HepG2 (cell line): ENCODE measurements around the gene RABEP1. TPM values are rescaled to one million over a fixed set of nuclear protein-coding genes. Genes with fewer than 3 reads are reported as not detected.

Experiments
- ATAC-seq: fragments of 200-7000 bp; cut with Tn5 transposase; 3 replicates; pipeline ENCODE4 v1.9.1; 2020; ENCODE audit warnings: mild to moderate bottlenecking, moderate library complexity
- BruUV-seq: library from RNA; stranded (reverse); fragments of 400-500 nt; replicated peaks from 2 replicates; lab custom pipeline; 2021; lab: Mats Ljungman, UMichigan
- CTCF ChIA-PET: fragments of 300-600 bp; formaldehyde crosslinking; extraction: SDS; loops from one replicate; lab custom pipeline; 2021; ENCODE audit warnings: low total read pairs, inconsistent platforms, low intra/inter-chr PET ratio; lab: Yijun Ruan, JAX
- POLR2A ChIA-PET: fragments of 350-600 bp; sonication (Branson Sonifier 250); formaldehyde crosslinking; loops from one replicate; lab custom pipeline; 2020; ENCODE audit warnings: antibody characterized with exemption, inconsistent platforms; lab: Yijun Ruan, JAX
- DNase-seq: peaks from one replicate; pipeline ENCODE4 v3.0.0-alpha.2; 2015; ENCODE audit warnings: low spot score
- FAIRE-seq: peaks from 3 replicates; lab custom pipeline; 2011; peaks lifted over from hg19 to GRCh38; lab: Jason Lieb, UNC
- H2AFZ ChIP-seq: one replicate; pipeline ENCODE4 v1.6.1; 2011; ENCODE audit warnings: low read length, inconsistent platforms
- H3K27ac ChIP-seq: fragments of 300-600 bp; 3 replicates; pipeline ENCODE4 v1.8.0; 2011; ENCODE audit warnings: mixed run types, mild to moderate bottlenecking, mixed read lengths, low read length, inconsistent platforms; ENCODE audit not compliant: insufficient read depth; ENCODE audit errors: extremely low read length
- H3K27me3 ChIP-seq, 2 experiments: fragments of 200-600 bp in 1 of 2; 2 replicates in 1 of 2; 3 replicates in 1 of 2; pipeline versions ENCODE4 v1.6.0 to v1.8.0; 2011; ENCODE audit warnings: low read length in 2 of 2, mild to moderate bottlenecking in 2 of 2, moderate library complexity in 2 of 2, inconsistent platforms in 1 of 2; ENCODE audit not compliant: insufficient read depth in 2 of 2, control insufficient read depth in 1 of 2
- H3K36me3 ChIP-seq, 2 experiments: fragments of 200-600 bp in 1 of 2; replicated peaks in 1 of 2; 2 replicates in 1 of 2; 3 replicates in 1 of 2; pipeline versions ENCODE4 v1.5.1 to v1.8.0; 2011; ENCODE audit warnings: low read length in 2 of 2, inconsistent platforms in 1 of 2; ENCODE audit not compliant: insufficient read depth in 2 of 2, control insufficient read depth in 1 of 2
- H3K4me1 ChIP-seq: 2 replicates; pipeline ENCODE4 v1.5.1; 2012; ENCODE audit warnings: low read length, inconsistent platforms; ENCODE audit not compliant: insufficient read depth
- H3K4me2 ChIP-seq: 2 replicates; pipeline ENCODE4 v1.6.0; 2011; ENCODE audit warnings: low read depth, low read length, inconsistent platforms
- H3K4me3 ChIP-seq, 3 experiments: fragments of 200-600 bp in 1 of 3; sonication (generic), shearing (Covaris generic) in 1 of 3; replicated peaks in 1 of 3; 2 replicates each; pipeline ENCODE4 v1.5.1; 2011 to 2016; ENCODE audit warnings: low read length in 3 of 3, inconsistent platforms in 2 of 3, low read depth in 2 of 3, mild to moderate bottlenecking in 2 of 3, control low read depth in 1 of 3, mixed read lengths in 1 of 3; ENCODE audit not compliant: insufficient read depth in 1 of 3
- H3K79me2 ChIP-seq: one replicate; pipeline ENCODE4 v1.6.1; 2011; ENCODE audit warnings: low read length, inconsistent platforms; ENCODE audit not compliant: insufficient read depth
- H3K9ac ChIP-seq: 2 replicates; pipeline ENCODE4 v1.6.0; 2011; ENCODE audit warnings: mild to moderate bottlenecking, low read depth, low read length, inconsistent platforms; ENCODE audit not compliant: insufficient read depth
- H3K9me3 ChIP-seq: 2 replicates; pipeline ENCODE4 v1.5.1; 2012; ENCODE audit warnings: mild to moderate bottlenecking, low read length
- H4K20me1 ChIP-seq: 2 replicates; pipeline ENCODE4 v1.6.0; 2011; ENCODE audit warnings: inconsistent platforms, mild to moderate bottlenecking, low read length, moderate library complexity; ENCODE audit not compliant: insufficient read depth
- CCDC6 ChIP-seq: sonication (generic); formaldehyde crosslinking; IDR thresholded peaks from 2 replicates; pipeline ENCODE4 v1.8.1; 2022; ENCODE audit warnings: mild to moderate bottlenecking, missing genetic modification reagents, moderate library complexity
- FIP1L1 ChIP-seq: fragments of 200-400 bp; formaldehyde crosslinking; IDR thresholded peaks from 2 replicates; pipeline ENCODE4 v1.6.1; 2018; ENCODE audit warnings: low read depth, mild to moderate bottlenecking, low read length, moderate library complexity, borderline replicate concordance; ENCODE audit not compliant: insufficient read depth
- GZF1 ChIP-seq: sonication (generic); formaldehyde crosslinking; IDR thresholded peaks from 2 replicates; pipeline ENCODE4 v1.5.1; 2020; ENCODE audit warnings: mild to moderate bottlenecking, missing genetic modification reagents
- HNF4G ChIP-seq, 2 experiments: sonication (generic) in 1 of 2; formaldehyde crosslinking in 1 of 2; IDR thresholded peaks; 2 replicates each; pipeline versions ENCODE4 v1.4.0 to v1.6.1; 2011 to 2020; ENCODE audit warnings: borderline replicate concordance in 2 of 2, low read depth in 2 of 2, mild to moderate bottlenecking in 2 of 2, low read length in 1 of 2, missing genetic modification reagents in 1 of 2, moderate library complexity in 1 of 2
- IRF2 ChIP-seq: IDR thresholded peaks from 2 replicates; pipeline ENCODE4 v1.6.1; 2018; ENCODE audit warnings: missing genetic modification reagents, missing compliant biosample characterization
- KDM4B ChIP-seq: sonication (generic); formaldehyde crosslinking; IDR thresholded peaks from 2 replicates; pipeline ENCODE4 v1.4.0; 2020; ENCODE audit warnings: missing genetic modification reagents
- MEIS2 ChIP-seq: sonication (generic); formaldehyde crosslinking; IDR thresholded peaks from 2 replicates; pipeline ENCODE4 v1.9.0; 2021; ENCODE audit warnings: mild to moderate bottlenecking, missing genetic modification reagents
- NFIB ChIP-seq: sonication (generic); formaldehyde crosslinking; IDR thresholded peaks from 2 replicates; pipeline ENCODE4 v1.9.0; 2021; ENCODE audit warnings: missing genetic modification reagents, mild to moderate bottlenecking, borderline replicate concordance
- POLR2AphosphoS5 ChIP-seq: IDR thresholded peaks from 2 replicates; pipeline ENCODE4 v1.6.1; 2012; ENCODE audit warnings: low read depth, low read length
- PPARG ChIP-seq: conservative IDR thresholded peaks from 2 replicates; pipeline ENCODE4 v1.6.1; 2016; ENCODE audit warnings: missing biosample characterization, missing genetic modification reagents
- SAFB2 ChIP-seq: sonication (generic); formaldehyde crosslinking; IDR thresholded peaks from 2 replicates; pipeline ENCODE4 v1.5.1; 2020; ENCODE audit warnings: missing genetic modification reagents, low read depth, mild to moderate bottlenecking, borderline replicate concordance
- SIN3A ChIP-seq: IDR thresholded peaks from 2 replicates; pipeline ENCODE4 v1.6.1; 2011; ENCODE audit warnings: low read depth, mild to moderate bottlenecking, control low read depth, low read length, borderline replicate concordance
- SMAD9 ChIP-seq: sonication (generic); formaldehyde crosslinking; IDR thresholded peaks from 2 replicates; pipeline ENCODE4 v1.5.1; 2020; ENCODE audit warnings: mild to moderate bottlenecking, missing genetic modification reagents
- SRSF1 ChIP-seq: fragments of 200-400 bp; formaldehyde crosslinking; optimal IDR thresholded peaks from 2 replicates; pipeline ENCODE3; 2017; ENCODE audit warnings: mild to moderate bottlenecking, low read depth, low read length, moderate library complexity
- SYNCRIP ChIP-seq: fragments of 200-400 bp; formaldehyde crosslinking; IDR thresholded peaks from 2 replicates; pipeline ENCODE4 v1.6.1; 2018; ENCODE audit warnings: mild to moderate bottlenecking, low read depth, low read length; ENCODE audit not compliant: insufficient read depth
- ZNF530 ChIP-seq: sonication (generic); formaldehyde crosslinking; IDR thresholded peaks from 2 replicates; pipeline ENCODE4 v1.5.0; 2020; ENCODE audit warnings: low read depth, mild to moderate bottlenecking, missing genetic modification reagents
- ZNF687 ChIP-seq: sonication (generic); formaldehyde crosslinking; IDR thresholded peaks from 2 replicates; pipeline ENCODE4 v1.5.1; 2020; ENCODE audit warnings: mild to moderate bottlenecking, missing genetic modification reagents, moderate library complexity
- ZNF775 ChIP-seq: sonication (generic); formaldehyde crosslinking; IDR thresholded peaks from 2 replicates; pipeline ENCODE4 v1.4.0; 2020; ENCODE audit warnings: missing genetic modification reagents, mild to moderate bottlenecking, moderate library complexity, borderline replicate concordance
- WGBS: methylation state at CpG from one replicate; pipeline ENCODE4 v1.1.6; 2017; ENCODE audit warnings: low lambda C conversion rate; 5-methylcytosine and 5-hydroxymethylcytosine counted together
- in situ Hi-C: cut with HindIII; loops from 2 replicates; pipeline ENCODE4 v1.10.0; 2017; ENCODE audit warnings: low pct_unique_long_range_greater_than_20kb; ENCODE audit not compliant: extremely low pct_ligation_motif_present
- intact Hi-C: fragments of 100-400 bp; cut with micrococcal nuclease; formaldehyde crosslinking; loops from one replicate; pipeline ENCODE4 v1.10.0; 2022; ENCODE audit not compliant: unreplicated experiment
- polyA plus RNA-seq, 8 experiments: library from polyadenylated mRNA; depleted of rRNA in 3 of 8; stranded (reverse) in 7 of 8; unstranded in 1 of 8; fragments of >200 nt; fragmentation: Illumina TruSeq in 4 of 8; extraction: Trizol in 4 of 8; gene quantifications; 2 replicates each; pipeline versions ENCODE4 v1.2.1 to v1.2.3, GENCODE V29; 2011 to 2016; ENCODE audit warnings: low read depth in 4 of 8, missing spikeins in 1 of 8, mixed read lengths in 1 of 8; ENCODE audit not compliant: insufficient read depth in 1 of 8
- total RNA-seq, 5 experiments: library from RNA; depleted of rRNA; stranded (reverse); fragments of >200 nt; fragmentation: Illumina TruSeq; extraction: Trizol; gene quantifications; 2 replicates each; pipeline ENCODE4 v1.2.3, GENCODE V29; 2016; ENCODE audit warnings: low read depth in 1 of 5
- TF ChIP-seq, protein P1 (sequence below): sonication (generic); formaldehyde crosslinking; IDR thresholded peaks from 2 replicates; pipeline ENCODE4 v1.4.0; 2020; ENCODE audit warnings: low read depth, mild to moderate bottlenecking, missing genetic modification reagents
- TF ChIP-seq, protein P2 (sequence below): sonication (generic); formaldehyde crosslinking; IDR thresholded peaks from 2 replicates; pipeline ENCODE4 v1.4.0; 2020; ENCODE audit warnings: missing genetic modification reagents

Gene RABEP1
- total and polyA plus RNA-seq, 2 of the 13 experiments (the other 11 are each of a cell fraction or from before 2014, with no cell fraction given) = 13.7 to 41.5 TPM

GRCh38 chr17:5263441-5263840 is 18.6 kb upstream of the RABEP1 start:
- BruUV-seq = no TSS peak
- H3K9me3 ChIP-seq = no peaks in the 10 kb centered on the region
- H3K4me3 ChIP-seq = no peak overlapping the region
- 65% methylated on average over 6 of the region's 6 CpGs for WGBS
- DNase-seq (no peak), FAIRE-seq (no peak), ATAC-seq (no peak)
- no peak overlapping the region for H3K4me2 ChIP-seq
- peaks cover 31% of the 10 kb centered on the region for H3K4me1 ChIP-seq
- no peak for TF ChIP-seq SYNCRIP
- TF ChIP-seq ZNF775 (CRISPR knock-in tag) = no peak
- TF ChIP-seq GZF1 (CRISPR knock-in tag) = no peak
- no peak for TF ChIP-seq IRF2 (CRISPR knock-in tag)
- no peak for TF ChIP-seq POLR2AphosphoS5
- no peak for TF ChIP-seq MEIS2 (CRISPR knock-in tag)
- no peak for TF ChIP-seq HNF4G (IDR thresholded peaks at IDR 0.05; ENCODE audit: borderline replicate concordance, low read depth, low read length)
- no peak for TF ChIP-seq HNF4G (CRISPR knock-in tag; IDR thresholded peaks at IDR 0.05; ENCODE audit: borderline replicate concordance, low read depth)
- TF ChIP-seq, protein P1, sequence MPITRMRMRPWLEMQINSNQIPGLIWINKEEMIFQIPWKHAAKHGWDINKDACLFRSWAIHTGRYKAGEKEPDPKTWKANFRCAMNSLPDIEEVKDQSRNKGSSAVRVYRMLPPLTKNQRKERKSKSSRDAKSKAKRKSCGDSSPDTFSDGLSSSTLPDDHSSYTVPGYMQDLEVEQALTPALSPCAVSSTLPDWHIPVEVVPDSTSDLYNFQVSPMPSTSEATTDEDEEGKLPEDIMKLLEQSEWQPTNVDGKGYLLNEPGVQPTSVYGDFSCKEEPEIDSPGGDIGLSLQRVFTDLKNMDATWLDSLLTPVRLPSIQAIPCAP (CRISPR knock-in tag) = no peak
- TF ChIP-seq SRSF1 = no peak
- no peak for TF ChIP-seq ZNF687 (CRISPR knock-in tag)
- no peak for TF ChIP-seq SAFB2 (CRISPR knock-in tag)
- TF ChIP-seq, protein P2, sequence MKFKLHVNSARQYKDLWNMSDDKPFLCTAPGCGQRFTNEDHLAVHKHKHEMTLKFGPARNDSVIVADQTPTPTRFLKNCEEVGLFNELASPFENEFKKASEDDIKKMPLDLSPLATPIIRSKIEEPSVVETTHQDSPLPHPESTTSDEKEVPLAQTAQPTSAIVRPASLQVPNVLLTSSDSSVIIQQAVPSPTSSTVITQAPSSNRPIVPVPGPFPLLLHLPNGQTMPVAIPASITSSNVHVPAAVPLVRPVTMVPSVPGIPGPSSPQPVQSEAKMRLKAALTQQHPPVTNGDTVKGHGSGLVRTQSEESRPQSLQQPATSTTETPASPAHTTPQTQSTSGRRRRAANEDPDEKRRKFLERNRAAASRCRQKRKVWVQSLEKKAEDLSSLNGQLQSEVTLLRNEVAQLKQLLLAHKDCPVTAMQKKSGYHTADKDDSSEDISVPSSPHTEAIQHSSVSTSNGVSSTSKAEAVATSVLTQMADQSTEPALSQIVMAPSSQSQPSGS (CRISPR knock-in tag) = no peak
- no peak for TF ChIP-seq FIP1L1
- no peak for TF ChIP-seq SMAD9
- TF ChIP-seq ZNF530 (CRISPR knock-in tag) = no peak
- TF ChIP-seq PPARG (CRISPR knock-in tag) = no peak
- no peak for TF ChIP-seq SIN3A
- no peak for TF ChIP-seq KDM4B (CRISPR knock-in tag)
- TF ChIP-seq CCDC6 (CRISPR knock-in tag) = no peak
- TF ChIP-seq NFIB = no peak
- ChIA-PET POLR2A (no interaction called here), CTCF (no interaction called here)
- H3K27me3 ChIP-seq = no peaks in the 10 kb centered on the region; a peak in 1 of 5 replicates
- H3K9ac ChIP-seq = no peak overlapping the region
- in situ Hi-C loops = no loop called here
- H3K36me3 ChIP-seq = no peaks in the 10 kb centered on the region
- no peak overlapping the region for H2AFZ ChIP-seq
- no peaks in the 10 kb centered on the region; the same call in 1 of the 2 replicates for H4K20me1 ChIP-seq
- H3K79me2 ChIP-seq = no peaks in the 10 kb centered on the region
- no peak overlapping the region for H3K27ac ChIP-seq
- intact Hi-C loops = no loop called here
